ENCODE results near the gene NUDT22. TPM values are rescaled to one million over a fixed set of nuclear protein-coding genes. Genes with fewer than 3 reads are reported as not detected.

The NUDT22 gene
- polyA plus RNA-seq, 2 of the 4 experiments (the other 2 are of a cell fraction), result 21.5 to 33.2 TPM

DNA sequence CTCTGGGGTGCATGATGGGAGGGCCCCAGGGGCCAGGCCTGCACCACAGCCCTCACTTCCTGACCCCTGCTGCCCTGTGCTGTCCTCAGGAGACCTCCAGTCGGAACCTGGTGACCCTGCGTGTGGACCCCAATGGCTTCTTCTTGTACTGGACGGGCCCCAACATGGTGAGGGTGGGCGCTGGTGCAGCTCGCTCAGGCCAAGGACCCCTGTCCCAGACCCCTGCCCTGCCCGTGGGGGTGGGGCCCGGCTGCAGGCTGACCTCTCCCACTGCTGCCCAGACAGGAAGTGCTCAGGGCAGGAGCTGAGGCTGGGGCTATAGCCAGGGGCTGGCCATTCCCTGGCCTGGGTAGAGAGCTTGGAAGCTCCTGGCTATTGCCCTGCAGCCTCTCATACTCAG, 28.3 kb downstream of the NUDT22 start:
- no peak overlapping the region for H3K27ac ChIP-seq
- TF ChIP-seq FOSL2 (IDR thresholded peaks at IDR 0.05) (no peak), FOSL2 (CRISPR knock-in tag; IDR thresholded peaks at IDR 0.05) (no peak), HDAC2 (IDR thresholded peaks at IDR 0.05) (no peak), CHD2 (IDR thresholded peaks at IDR 0.05; ENCODE audit: low read length, partially characterized antibody) (no peak), KDM5A (IDR thresholded peaks at IDR 0.05) (no peak), MAFK (IDR thresholded peaks at IDR 0.05; ENCODE audit: partially characterized antibody) (no peak), CBX2 (IDR thresholded peaks at IDR 0.05; ENCODE audit: borderline replicate concordance, low read depth) (no peak), RARB (CRISPR knock-in tag; IDR thresholded peaks at IDR 0.05) (no peak), ZC3H11A (IDR thresholded peaks at IDR 0.05) (no peak), EP300 (IDR thresholded peaks at IDR 0.05) (no peak), HOXA7 (CRISPR knock-in tag; IDR thresholded peaks at IDR 0.05) (no peak), ELK1 (IDR thresholded peaks at IDR 0.05; ENCODE audit: low read depth, low read length) (no peak), FOXS1 (CRISPR knock-in tag; IDR thresholded peaks at IDR 0.05) (no peak), JUNB (IDR thresholded peaks at IDR 0.05) (no peak), ESRRA (IDR thresholded peaks at IDR 0.05; ENCODE audit: borderline replicate concordance, low read length) (no peak), SMC3 (IDR thresholded peaks at IDR 0.05) (no peak)
- TF ChIP-seq, protein P1, sequence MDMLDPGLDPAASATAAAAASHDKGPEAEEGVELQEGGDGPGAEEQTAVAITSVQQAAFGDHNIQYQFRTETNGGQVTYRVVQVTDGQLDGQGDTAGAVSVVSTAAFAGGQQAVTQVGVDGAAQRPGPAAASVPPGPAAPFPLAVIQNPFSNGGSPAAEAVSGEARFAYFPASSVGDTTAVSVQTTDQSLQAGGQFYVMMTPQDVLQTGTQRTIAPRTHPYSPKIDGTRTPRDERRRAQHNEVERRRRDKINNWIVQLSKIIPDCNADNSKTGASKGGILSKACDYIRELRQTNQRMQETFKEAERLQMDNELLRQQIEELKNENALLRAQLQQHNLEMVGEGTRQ (IDR thresholded peaks at IDR 0.05), result no peak
- TF ChIP-seq, protein P2, sequence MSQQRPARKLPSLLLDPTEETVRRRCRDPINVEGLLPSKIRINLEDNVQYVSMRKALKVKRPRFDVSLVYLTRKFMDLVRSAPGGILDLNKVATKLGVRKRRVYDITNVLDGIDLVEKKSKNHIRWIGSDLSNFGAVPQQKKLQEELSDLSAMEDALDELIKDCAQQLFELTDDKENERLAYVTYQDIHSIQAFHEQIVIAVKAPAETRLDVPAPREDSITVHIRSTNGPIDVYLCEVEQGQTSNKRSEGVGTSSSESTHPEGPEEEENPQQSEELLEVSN (IDR thresholded peaks at IDR 0.05; ENCODE audit: borderline replicate concordance, low read depth), result no peak
- peaks cover 24% of the 10 kb centered on the region for H3K4me1 ChIP-seq
- FAIRE-seq, result no peak
- no peak overlapping the region for H3K4me3 ChIP-seq
- no peak for ATAC-seq
- DNase-seq (ENCODE audit: low read depth in 1 of 2, low spot score in 1 of 2), result no peak
- ChIA-PET POLR2A (no interaction called here), CTCF (interaction anchor here (0.6 to 6.4 kb wide), 7 partner anchors 11 to 77 kb away, joined by 3 to 76 read pairs (median 3); partner anchors contain the start of genes CATSPERZ, ESRRA and FERMT3)
- H3K4me2 ChIP-seq, result no peak overlapping the region
- 100% methylated on average over 2 of the region's 7 CpGs for WGBS (ENCODE audit: missing lambda C conversion rate)
- no peaks in the 10 kb centered on the region for H3K9me3 ChIP-seq

- no peak for FAIRE-seq
- 93% methylated on average over 30 of the region's 35 CpGs for WGBS (ENCODE audit: missing lambda C conversion rate)
- Histone ChIP-seq H3K4me1 (peaks cover 22% of the 10 kb centered on the region), H3K4me3 (no peak overlapping the region), H3K27ac (no peak overlapping the region), H3K9me3 (no peaks in the 10 kb centered on the region), H3K4me2 (no peak overlapping the region)
- CTCF ChIA-PET, result interaction anchor here (0.6 to 6.4 kb wide), 10 partner anchors 9 to 194 kb away, joined by 3 to 76 read pairs (median 5); partner anchors contain the start of genes CATSPERZ, ESRRA, FERMT3 and PPP1R14B
- ATAC-seq, result no peak
- POLR2A ChIA-PET, result no interaction called here
- TF ChIP-seq CHD2 (IDR thresholded peaks at IDR 0.05; ENCODE audit: low read length, partially characterized antibody) (no peak), ELK1 (IDR thresholded peaks at IDR 0.05; ENCODE audit: low read depth, low read length) (no peak), EP300 (IDR thresholded peaks at IDR 0.05) (no peak), BHLHE40 (IDR thresholded peaks at IDR 0.05; ENCODE audit: low read depth, low read length) (no peak), GATA3 (IDR thresholded peaks at IDR 0.05; ENCODE audit: borderline replicate concordance) (no peak), POLR2AphosphoS2 (conservative IDR thresholded peaks at IDR 0.05; ENCODE audit: low read length) (no peak)
- no peak for DNase-seq (ENCODE audit: low read depth in 1 of 2, low spot score in 1 of 2)
Measured at GRCh38 chr11:64255135-64256128, 29.4 kb downstream of the NUDT22 start.
